Renal cortical epithelial cell (primary cell): ENCODE measurements around the gene MROH2A. TPM values are rescaled to one million over a fixed set of nuclear protein-coding genes. Genes with fewer than 3 reads are reported as not detected.

ENCODE experiments used
- DNase-seq: peaks from one replicate; pipeline ENCODE4 v3.0.0-alpha.2; 2011; ENCODE audit warnings: low read depth
- total RNA-seq: library from RNA; depleted of rRNA; stranded (reverse); fragments of >200 nt; gene quantifications from 2 replicates; pipeline ENCODE4 v1.2.3, GENCODE V29; 2014

MROH2A gene
- total RNA-seq, 1 donor from 2014 or later = 0.15 TPM

DNA sequence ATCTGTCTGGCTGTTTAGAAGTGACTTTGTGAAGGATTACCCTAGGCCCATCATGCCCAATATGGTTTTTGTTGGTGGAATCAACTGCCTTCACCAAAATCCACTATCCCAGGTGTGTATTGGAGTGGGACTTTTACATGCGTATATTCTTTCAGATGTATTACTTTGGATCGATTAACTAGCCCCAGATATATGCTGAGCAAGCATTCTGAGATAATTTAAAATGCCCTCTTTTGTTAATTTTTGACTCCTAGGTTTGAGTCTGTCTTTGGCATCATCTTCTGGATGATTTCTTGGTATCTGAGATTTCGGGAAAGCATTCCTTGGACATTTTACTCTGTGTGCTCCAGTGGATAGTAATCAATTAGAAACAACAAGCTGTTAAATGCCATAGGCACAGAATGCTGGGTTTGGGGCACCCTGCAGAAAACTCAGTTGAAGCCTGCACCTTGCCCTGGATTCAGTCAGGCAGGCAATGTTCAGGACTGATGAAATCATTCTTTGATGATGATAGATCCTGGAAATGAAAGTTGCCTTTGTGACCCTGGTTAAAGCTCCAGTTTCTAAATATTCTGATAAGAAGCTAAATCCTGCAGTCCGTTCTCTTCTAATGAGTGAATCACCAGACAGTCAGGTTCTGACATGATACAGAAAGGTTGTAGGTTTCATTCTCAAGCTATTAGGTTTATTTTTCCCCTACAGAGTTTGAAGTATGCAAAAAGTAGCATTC, 16.9 kb upstream of the MROH2A start:
- DNase-seq = peak; percentile 23

- peak; percentile 67 for DNase-seq
Measured at GRCh38 chr2:233764264-233764663, 13.9 kb upstream of the MROH2A start.

DNA sequence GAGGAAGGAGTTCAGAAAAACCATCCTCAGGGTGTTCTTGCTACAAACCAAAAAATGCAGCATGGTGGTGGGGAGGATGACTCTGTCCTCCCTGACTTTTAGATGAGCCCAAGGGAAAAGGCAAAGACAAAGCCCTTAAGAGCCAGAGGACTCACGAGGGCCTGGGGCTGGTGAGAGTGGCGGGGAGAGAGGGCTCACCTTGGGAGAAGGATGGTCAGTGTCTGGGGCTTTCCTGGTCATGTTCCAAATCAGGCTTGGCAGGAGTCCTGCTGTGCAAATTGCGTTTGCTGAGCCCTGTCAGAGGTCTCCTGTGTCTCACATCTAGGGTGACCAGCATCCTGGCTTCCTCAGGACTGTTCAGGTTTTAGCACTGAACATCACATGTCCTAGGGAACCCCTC, 13.4 kb upstream of the MROH2A start:
- DNase-seq = no peak

DNA sequence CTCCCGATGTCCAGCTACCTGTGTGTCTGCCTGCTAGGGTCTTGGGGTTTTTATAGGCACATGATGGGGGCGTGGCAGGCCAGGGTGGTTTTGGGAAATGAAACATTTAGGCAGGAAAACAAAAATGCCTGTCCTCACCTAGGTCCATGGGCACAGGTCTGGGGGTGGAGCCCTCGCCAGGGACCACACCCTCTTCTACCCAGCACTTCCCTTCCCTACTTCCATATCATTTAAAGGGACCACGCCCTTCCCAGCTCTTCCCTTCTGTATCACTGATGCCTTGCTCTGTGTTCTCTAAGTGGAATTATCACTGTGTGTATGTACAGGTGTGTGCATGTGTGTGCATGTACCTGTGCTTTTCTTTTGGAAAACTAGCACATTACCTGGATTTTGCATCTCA, 11.7 kb upstream of the MROH2A start:
- DNase-seq = no peak

GRCh38 chr2:233768076-233768475, 10.1 kb upstream of the MROH2A start:
- no peak for DNase-seq

GRCh38 chr2:233769260-233769659, 8.9 kb upstream of the MROH2A start:
- DNase-seq = no peak

DNA sequence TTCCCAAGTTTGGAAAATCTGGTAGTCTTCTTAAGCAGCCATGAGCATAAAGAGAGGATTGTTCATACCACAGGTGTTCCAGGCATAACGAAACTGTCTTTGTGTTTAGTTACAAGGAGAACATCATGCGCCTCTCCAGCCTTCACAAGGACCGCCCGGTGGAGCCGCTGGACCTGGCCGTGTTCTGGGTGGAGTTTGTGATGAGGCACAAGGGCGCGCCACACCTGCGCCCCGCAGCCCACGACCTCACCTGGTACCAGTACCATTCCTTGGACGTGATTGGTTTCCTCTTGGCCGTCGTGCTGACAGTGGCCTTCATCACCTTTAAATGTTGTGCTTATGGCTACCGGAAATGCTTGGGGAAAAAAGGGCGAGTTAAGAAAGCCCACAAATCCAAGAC, 6.0 kb upstream of the MROH2A start:
- no peak for DNase-seq

GRCh38 chr2:233772583-233772982, 5.5 kb upstream of the MROH2A start:
- DNase-seq = no peak

- DNase-seq = no peak
Measured at GRCh38 chr2:233773854-233774253, 4.3 kb upstream of the MROH2A start.

- DNase-seq = no peak
Measured at GRCh38 chr2:233775414-233775813, 2.7 kb upstream of the MROH2A start.

GRCh38 chr2:233779722-233780121, 1.6 kb downstream of the MROH2A start:
- no peak for DNase-seq

- DNase-seq = no peak
Measured at GRCh38 chr2:233780771-233781170, 2.6 kb downstream of the MROH2A start.

DNA sequence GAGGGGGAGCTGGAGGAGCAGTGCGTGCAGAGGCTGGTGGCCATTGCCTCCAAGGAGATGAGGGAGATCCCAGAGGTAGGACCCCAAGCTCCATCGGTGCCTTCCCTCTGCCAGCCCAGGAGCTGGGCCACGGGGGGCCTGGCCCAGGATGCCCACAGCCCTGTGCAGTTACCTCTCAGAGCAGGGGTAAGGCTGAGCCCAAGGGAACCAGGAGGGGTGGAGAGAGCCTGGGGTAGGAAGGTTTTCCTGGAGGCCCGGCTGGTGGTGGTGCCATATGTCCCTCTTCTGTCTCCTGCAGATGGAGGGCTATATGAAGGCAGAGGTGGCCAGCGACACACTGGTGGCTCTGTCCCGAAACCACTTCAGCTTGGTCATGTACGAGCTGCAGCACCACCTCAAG, 11.4 kb downstream of the MROH2A start:
- DNase-seq = no peak

DNA sequence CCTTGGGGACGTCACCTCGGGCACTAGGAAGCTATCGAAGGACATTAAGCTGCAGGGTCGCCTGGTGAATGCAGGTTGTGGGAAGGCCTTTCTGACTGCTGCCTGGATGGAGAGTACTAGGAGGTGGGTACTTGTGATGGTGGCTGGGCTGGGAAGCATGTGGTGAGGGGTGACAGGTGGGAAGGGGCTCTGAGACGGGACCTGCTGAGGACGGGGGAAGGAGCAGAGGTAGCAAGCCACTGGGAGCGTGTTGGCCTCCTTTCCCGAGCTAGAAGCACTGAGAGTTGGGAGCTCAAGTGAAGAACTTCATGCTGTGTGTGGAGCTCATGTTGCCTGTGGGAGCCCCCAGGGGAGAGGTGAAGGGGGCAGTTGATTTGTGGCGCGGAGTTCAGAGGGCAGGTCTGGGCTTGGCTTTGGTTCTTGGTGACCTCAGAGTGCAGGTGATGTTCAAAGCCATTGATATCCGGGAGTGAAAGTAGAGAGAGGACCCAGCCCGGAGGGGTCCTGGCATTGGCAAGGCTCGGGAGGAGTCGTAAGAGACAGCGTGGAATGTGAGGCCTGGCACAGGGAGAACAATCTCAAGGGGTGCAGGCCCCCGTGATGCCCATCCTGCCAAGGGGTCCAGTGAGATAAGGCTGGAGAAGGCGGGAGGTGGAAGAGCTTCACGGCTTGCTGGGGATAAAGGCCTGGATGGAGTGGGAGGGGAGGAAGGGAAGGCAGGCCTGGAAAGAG, 13.2 kb downstream of the MROH2A start:
- DNase-seq = no peak

- DNase-seq = no peak
Measured at GRCh38 chr2:233791883-233792329, 13.8 kb downstream of the MROH2A start.

DNA sequence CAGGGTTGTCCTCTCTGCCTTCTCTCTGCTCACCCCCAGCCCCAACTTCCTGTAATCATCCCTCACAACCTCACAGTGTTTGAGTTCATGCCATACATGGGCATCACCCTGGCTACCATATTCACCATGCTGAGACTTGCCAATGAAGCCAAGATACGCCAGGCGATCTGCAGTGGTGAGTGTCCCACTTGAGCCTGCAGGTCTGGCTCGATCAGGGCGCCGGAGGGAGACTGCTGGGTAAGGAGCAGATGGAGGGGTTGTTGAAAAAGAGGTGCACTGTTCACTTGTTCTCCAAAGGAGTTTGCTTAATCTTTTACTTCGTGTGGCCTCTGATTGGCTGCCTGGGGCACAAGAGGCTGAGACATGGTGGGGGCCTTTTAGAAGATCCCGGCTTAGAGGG, 14.6 kb downstream of the MROH2A start:
- DNase-seq = no peak

GRCh38 chr2:233793465-233794127, 15.5 kb downstream of the MROH2A start:
- no peak for DNase-seq

DNA sequence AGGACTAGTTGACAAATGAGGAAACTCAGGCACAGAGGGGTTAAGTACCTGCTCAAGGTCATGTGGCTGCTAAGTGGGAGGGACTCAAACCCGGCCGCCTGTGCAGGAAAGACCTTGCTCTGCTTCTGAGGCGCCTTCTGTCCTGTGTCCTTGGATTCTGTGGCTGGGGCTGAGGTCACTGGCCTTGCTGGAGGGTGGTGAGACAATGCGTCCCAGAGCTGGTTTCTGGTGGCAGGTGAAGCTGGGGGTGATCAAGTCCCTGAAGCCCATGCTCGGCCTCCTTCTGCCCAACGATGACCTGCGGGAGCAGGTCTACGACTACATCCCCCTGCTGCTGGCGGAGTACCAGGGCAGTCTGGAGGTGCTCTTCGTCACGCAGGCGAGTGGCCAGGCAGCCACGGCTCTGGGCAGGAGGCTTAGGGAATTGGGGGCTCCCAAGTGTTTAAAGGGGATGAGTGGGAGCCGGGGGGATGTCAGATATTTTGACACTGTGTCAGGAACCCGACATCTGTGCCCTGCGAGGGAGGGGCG, 16.1 kb downstream of the MROH2A start:
- DNase-seq = no peak

DNA sequence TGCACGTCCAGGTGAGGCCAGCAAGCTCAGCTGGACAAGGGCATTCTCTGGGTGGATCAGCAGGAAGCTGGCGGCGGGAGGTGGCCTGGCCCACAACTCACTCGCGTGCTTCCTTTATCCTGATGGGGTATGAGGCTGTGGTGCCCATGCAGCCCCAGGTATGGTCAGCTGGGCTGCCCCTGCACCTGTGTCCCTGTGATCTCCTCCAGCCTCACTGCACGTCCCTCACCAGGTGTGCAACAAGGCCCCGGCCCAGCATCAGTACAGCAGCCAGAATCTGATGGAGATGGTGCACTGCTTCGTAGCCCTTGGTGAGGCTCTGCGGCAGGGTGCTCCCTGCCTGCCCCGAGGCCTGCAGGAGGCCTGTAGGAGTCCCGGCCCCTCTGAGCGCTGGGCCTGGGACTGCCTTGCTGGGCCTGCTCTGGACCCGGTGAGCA, 17.6 kb downstream of the MROH2A start:
- no peak for DNase-seq

- no peak for DNase-seq
Measured at GRCh38 chr2:233796254-233796653, 18.1 kb downstream of the MROH2A start.

GRCh38 chr2:233798335-233799086, 20.4 kb downstream of the MROH2A start:
- DNase-seq = no peak
